RWPE1 (cell line): ENCODE measurements around the gene TRAF3.
"Not testable (repeated sequence)": the region's sequence is repeated elsewhere in the genome, so short reads cannot be mapped to it uniquely, and the experiment has no call there.

ENCODE experiments used
- CTCF ChIA-PET: fragments of 350-600 bp; sonication (Branson Sonifier 250); formaldehyde crosslinking; extraction: SDS; loops from one replicate; lab custom pipeline; 2021; lab: Yijun Ruan, JAX
- POLR2A ChIA-PET: fragments of 400-600 bp; formaldehyde crosslinking; extraction: SDS; loops from one replicate; lab custom pipeline; 2020; ENCODE audit warnings: antibody characterized with exemption; ENCODE audit not compliant: low non-redundant PET; lab: Yijun Ruan, JAX
- DNase-seq: peaks from one replicate; pipeline ENCODE4 v3.0.0; 2012; ENCODE audit warnings: low spot score
- H3K27ac ChIP-seq: fragments of 450-650 bp; 2 replicates; pipeline ENCODE4 v1.5.1; 2017
- CTCF ChIP-seq: fragments of 450-650 bp; conservative IDR thresholded peaks from 2 replicates; pipeline ENCODE4 v1.5.1; 2017; ENCODE audit warnings: low read depth, mild to moderate bottlenecking

Gene TRAF3

GRCh38 chr14:102831163-102831804, 54.0 kb downstream of the TRAF3 start:
- ChIA-PET CTCF (interaction anchor here (0.7 kb wide), 2 partner anchors 237 to 276 kb away, joined by 3 read pairs; no protein-coding TSS in a partner anchor), POLR2A (no interaction called here)
- no peak overlapping the region for H3K27ac ChIP-seq
- no peak for DNase-seq
- no peak for TF ChIP-seq CTCF

- ChIA-PET CTCF (no interaction called here), POLR2A (no interaction called here)
- no peak for DNase-seq
- H3K27ac ChIP-seq, result no peak overlapping the region
- no peak for TF ChIP-seq CTCF
Observed at GRCh38 chr14:102833341-102833740, 56.1 kb downstream of the TRAF3 start.

GRCh38 chr14:102833991-102834390, 56.7 kb downstream of the TRAF3 start:
- H3K27ac ChIP-seq, result no peak overlapping the region
- DNase-seq, result no peak
- POLR2A ChIA-PET, result no interaction called here
- TF ChIP-seq CTCF, result no peak
- CTCF ChIA-PET, result no interaction called here

GRCh38 chr14:102835959-102836358, 58.7 kb downstream of the TRAF3 start:
- TF ChIP-seq CTCF, result no peak
- ChIA-PET CTCF (no interaction called here), POLR2A (no interaction called here)
- DNase-seq, result no peak
- H3K27ac ChIP-seq, result no peak overlapping the region

GRCh38 chr14:102837120-102837519, 59.9 kb downstream of the TRAF3 start:
- DNase-seq, H3K27ac ChIP-seq, POLR2A ChIA-PET: not testable (repeated sequence)
- CTCF ChIA-PET, result interaction anchor here (0.6 to 0.7 kb wide), 2 partner anchors 10 to 31 kb away, joined by 3 to 4 read pairs; no protein-coding TSS in a partner anchor

GRCh38 chr14:102838501-102838900, 61.3 kb downstream of the TRAF3 start:
- no peak for TF ChIP-seq CTCF
- CTCF ChIA-PET, result no interaction called here
- no peak for DNase-seq
- no peak overlapping the region for H3K27ac ChIP-seq
- POLR2A ChIA-PET, result no interaction called here

GRCh38 chr14:102840115-102840514, 62.9 kb downstream of the TRAF3 start:
- CTCF ChIA-PET, result no interaction called here
- no peak overlapping the region for H3K27ac ChIP-seq

More at GRCh38 chr14:102840115-102840514, 62.9 kb downstream of the TRAF3 start:
- no peak for TF ChIP-seq CTCF
- POLR2A ChIA-PET, result no interaction called here
- no peak for DNase-seq
